DMS 273 (cell line): ENCODE measurements around the gene SYNE1.

Experiments
- DNase-seq: peaks from one replicate; lab custom pipeline; 2025; ENCODE audit not compliant: unreplicated experiment; lab: John Stamatoyannopoulos, UW

The SYNE1 gene

DNA sequence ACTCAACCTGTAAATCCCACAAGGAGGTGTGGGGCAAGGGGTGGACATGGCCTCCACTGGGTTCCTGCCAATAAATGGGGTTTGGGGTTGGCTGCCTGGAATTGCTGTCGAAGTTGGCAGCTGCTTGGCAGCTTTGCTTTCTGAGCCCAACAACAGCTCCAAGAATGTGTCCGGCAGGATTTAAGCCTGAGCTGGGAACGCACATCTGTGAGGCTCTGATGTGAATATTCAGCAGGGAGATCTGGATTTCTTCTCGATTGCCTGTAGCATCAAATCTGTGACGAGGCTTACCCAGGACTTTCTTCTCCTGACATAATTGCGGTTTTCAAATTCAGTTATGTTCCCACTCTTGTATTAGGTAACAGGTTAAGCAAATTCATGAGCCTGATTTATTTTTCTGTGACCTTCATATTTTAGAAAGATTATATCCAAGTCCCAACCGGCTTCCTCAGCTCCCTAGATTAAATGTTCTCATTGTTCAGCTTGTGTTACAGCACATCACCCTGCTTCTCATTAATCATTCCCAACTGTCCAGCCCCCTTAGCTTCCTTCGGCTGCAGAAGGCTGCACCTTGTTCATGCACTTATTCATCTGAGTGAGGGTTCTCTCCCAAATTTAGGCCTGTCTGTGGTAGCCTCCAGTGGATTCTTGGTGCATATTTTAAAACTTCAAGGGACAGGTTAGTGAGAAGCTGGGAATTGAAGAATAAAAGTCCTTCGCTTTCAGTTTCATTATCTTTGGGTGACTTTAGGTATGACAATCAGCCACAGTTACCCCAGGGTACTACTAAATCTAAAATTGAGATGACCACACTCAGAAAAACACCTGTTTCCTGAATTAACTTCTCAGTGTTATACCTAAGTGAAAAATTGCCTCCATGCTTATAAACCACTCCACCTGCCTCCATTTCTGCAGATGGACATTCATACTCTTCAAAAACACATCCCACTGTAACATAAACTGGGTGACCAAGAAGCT lies 519.7 kb downstream of the SYNE1 start:
- DNase-seq = no peak

DNA sequence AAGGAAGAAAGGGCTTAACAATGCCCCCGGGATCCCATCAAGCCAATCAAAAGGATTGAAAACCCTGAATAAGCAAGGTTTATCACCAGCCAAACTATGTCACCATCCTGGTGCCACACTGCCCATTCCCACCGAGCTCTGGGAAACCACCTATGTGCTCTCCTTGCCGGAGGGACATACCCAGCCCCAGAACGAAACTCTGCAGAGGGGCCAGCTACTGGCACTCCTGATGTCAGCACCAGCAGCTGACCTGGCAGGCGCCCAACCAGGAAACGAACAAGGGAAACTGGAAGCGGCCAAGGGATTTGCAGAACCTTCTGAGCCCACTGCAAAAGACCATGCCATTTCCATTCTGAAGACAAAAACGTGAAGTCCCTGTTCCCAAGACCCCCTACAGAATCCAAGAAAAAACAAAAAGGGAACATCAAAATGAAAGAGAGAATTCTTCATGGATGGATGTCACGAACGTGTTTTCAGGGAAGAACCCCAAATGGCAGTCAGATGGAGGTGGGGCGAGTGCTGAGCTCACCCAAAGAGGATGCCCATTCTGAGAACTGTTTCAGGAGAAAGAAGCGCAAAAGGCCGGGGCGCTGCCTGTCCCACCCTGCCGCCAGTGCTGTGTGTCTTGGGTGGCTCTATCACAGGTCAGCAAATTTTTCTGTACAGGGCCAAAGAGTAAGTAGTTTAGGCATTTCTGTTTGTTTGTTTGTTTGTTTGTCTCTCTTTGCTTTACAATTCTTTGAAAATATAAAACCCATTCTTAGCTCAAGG lies 524.5 kb downstream of the SYNE1 start:
- peak; percentile 24 for DNase-seq

DNA sequence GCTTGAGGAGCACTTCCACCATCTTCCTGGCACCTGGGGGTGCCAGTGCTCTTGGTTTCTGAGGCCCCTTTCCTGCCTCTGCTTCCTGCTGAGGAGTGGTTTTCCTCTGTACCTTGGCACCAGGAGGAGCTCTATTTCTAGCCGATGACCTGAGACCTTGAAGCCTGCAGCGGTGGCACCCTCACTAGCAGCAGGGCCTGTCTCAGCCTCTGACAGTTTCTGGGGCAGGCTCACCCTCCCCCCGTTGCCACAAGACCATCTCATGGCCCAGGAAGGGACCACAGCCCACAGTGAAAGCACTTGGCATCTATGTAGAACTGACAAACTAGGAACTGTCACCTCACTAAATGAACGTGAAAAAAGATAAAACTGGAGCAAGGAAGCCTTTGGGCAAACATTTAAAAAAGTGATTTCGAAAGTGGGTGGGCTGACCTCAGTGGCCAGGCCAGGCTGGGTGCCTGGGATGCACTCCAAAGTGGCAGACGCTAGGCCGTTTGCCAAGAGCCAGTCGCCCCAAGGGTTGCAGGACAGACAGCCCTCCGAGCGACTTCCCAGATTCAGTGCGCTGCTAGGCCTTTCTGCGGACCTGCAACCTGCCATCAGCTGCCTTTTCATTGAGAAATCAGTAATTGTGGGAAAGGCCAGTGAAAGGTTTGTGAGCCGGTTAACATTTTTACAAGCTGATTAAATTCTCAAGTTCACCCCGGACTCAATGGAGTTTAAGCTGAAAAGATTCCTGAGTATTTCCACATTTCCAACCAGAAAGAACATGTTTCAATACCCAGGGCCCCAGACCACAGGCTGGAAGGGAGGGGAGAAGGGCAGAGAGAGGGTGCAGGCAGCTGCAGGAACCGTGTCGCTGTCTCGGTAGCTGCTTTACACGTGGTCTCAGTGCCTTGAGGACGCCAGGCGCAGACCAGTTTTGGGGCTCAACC lies 526.0 kb downstream of the SYNE1 start:
- peak; percentile 66 for DNase-seq

DNA sequence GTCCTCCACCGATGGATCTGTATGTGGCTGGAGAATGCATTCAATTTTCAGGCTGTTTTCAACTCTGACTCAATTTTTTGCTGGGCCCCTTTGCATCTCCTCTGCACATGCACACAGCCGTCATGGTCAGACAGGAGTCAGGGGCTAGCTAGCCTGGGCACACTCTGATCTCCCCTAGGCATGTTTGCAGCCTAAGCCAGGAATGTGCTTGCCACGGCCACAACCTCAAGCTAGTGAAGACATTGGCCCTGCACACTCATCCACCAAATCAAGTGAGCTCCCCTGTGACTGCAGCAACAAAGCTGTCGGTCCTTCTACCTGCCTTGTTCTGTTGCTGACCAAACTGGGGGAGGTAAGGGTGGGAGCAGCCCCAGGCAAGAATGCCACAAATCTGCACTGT lies 529.2 kb downstream of the SYNE1 start:
- DNase-seq = no peak

DNA sequence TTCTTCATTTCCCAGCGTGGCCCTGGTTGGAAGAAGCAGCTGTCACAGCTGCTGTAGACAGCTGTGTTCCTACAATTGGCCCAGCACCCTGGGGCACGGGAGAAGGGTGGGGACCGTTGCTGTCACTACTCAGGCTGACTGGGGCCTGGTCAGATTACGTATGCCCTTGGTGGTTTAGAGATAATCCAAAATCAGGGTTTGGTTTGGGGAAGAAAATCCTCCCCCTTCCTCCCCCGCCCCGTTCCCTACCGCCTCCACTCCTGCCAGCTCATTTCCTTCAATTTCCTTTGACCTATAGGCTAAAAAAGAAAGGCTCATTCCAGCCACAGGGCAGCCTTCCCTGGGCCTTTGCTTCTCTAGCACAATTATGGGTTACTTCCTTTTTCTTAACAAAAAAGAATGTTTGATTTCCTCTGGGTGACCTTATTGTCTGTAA lies 537.0 kb downstream of the SYNE1 start:
- peak; percentile 61 for DNase-seq

DNA sequence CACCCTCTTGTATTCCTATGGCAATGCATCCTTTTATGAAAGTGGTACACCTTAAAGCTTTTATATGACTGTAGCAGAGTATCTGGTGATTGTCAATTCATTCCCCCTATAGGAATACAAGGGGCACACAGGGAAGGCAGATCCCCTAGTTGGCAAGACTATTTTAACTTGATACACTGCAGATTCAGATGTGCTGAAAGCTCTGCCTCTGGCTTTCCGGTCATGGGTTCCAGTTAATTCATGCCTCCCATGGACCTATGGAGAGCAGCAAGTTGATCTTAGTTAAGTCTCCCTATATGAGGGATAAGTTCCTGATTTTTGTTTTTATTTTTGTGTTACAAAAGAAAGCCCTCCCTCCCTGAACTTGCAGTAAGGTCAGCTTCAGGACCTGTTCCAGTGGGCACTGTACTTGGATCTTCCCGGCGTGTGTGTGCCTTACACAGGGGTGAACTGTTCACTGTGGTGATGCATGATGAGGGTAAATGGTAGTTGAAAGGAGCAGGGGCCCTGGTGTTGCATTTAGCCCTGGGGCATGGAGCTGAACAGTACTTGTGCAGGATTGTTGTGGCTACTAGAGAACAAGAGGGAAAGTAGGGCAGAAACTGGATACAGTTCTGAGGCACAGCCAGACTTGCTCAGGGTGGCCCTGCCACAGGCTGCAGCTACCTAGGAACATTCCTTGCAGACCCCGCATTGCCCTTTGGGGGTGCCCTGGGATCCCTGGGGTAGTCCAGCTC lies 537.5 kb downstream of the SYNE1 start:
- DNase-seq = no peak

DNA sequence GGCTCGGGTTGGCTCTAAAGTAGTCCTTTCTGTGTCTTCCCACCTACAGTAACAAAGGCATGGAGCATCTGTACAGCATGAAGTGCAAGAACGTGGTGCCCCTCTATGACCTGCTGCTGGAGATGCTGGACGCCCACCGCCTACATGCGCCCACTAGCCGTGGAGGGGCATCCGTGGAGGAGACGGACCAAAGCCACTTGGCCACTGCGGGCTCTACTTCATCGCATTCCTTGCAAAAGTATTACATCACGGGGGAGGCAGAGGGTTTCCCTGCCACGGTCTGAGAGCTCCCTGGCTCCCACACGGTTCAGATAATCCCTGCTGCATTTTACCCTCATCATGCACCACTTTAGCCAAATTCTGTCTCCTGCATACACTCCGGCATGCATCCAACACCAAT lies 538.5 kb downstream of the SYNE1 start:
- no peak for DNase-seq

DNA sequence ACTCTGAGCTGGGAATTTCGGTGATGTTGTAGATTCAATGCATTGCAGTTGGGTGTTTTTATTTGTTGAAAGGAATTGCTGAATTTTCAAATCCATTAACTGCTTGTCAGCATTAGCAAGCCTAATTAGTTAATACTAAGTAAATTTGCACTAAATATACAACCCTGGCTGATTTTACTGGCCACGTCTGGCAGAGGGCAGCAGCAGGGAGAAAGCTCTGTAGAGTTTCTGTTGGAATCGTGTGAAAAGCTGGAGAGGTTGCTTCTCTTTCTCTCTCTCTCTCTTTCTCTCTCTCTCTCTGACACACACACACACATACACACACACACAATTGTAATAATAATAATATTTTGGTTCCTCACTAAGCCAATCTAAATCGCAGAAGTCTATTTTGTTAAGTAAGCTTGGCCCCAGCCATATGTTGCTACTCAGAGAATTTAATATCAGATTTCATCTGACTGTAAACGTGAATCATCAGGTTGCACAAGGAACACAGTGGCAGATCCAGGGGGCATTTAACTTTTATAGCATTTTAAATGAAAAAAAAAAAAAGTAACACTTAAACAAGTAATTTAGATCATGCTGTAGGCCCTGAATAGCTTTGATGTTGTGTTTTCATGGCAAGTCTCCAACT lies 540.2 kb downstream of the SYNE1 start:
- DNase-seq = peak; percentile 79

DNA sequence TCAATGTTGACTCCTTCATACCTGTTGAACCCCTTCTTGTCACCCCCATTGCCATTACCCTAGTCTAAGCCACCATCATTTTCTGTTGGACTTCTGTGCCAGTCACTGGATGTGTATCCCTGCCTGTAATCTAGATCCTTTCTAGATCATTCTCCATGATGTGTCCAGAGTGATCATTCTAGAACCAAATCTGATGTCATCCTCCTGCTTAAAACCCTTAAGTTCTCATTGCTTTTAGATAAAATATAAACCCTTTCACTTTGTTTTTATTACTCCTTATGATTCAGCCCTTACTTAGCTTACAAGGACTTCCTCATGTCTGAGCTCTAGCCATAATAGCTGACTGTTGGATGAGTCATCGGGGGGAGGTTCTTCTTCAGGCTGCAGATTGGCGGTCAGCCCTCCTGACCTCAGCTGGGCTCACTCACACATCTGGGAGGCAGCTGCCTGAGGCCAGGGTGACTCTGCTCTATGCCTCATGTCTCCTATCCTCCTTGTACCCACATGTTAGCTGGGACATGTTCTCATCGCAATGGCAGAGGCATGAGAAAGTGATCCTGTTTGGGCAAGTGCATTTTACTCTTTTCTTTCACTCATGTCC lies 542.1 kb downstream of the SYNE1 start:
- peak; percentile 34 for DNase-seq

DNA sequence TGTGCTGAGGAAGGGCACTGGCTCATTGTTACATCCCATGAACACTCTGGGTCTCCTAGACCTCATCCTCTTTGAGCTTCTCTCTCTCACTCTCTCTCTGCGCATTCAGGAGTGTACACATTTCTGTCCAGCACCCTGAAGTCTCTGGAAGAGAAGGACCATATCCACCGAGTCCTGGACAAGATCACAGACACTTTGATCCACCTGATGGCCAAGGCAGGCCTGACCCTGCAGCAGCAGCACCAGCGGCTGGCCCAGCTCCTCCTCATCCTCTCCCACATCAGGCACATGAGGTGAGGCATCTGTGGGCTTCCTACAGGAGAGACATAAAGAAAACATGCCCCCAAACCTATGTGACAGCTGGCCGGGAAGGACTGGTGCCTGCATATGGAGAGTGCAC lies 542.9 kb downstream of the SYNE1 start:
- no peak for DNase-seq

DNA sequence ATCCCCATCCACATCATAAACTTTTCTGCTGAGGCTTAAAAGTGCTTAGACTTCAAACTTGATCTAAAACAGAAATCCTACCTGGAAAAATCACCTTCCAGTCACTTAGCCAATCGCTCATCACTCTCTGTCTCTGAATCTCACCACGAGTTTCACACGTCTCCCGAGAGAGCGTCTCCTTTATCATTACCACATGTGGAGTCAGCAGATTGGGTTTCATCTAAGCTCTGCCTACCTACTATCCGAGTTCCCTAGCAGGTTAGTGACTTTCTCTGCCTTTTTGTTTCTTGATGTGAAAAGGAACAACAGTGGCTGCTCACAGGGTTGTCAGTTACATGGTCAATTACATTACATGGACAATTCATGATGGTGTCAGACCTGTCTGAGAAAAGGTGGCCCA lies 543.5 kb downstream of the SYNE1 start:
- DNase-seq = no peak

DNA sequence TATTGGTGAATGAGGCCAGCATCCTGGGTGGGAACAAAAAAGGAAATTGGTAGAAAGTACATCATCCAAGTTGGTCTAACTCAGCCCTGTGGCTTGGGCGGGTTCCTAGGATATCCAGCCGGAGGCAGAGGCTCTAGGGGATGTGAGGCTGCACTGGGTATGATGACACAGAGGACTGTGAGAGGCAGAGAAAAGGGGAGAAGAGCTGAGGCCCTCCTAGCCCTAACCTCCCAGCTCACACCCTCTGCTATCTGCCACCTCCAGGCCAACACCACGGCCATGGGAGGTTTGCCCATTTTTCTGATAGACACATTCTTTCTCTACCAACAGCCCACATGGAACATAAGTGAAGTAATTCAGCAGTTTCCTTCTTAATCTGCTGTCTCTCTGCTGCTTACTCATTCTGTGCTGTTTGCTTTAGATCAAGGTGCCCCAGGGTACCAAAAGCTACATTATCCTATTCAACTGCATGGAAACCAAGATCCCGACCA lies 545.3 kb downstream of the SYNE1 start:
- DNase-seq = no peak

DNA sequence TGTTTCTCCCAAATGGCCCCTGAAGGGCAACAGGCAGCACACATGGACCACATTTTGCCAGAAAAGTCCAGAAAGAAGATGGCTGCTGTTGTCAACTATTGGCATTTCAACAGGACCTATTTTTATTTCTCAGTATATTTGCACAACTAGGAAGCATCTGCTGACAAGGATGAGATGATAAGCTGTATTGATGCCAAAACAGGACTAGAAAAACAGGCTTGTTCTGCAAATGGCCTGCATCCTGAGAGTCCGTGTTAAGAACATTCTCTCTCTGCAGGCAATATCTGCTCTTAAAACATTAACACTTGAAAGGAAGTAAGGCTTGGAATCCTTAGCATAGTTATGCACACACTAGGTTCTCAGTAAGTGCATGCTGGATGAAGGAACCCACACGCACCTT lies 546.0 kb downstream of the SYNE1 start:
- no peak for DNase-seq

DNA sequence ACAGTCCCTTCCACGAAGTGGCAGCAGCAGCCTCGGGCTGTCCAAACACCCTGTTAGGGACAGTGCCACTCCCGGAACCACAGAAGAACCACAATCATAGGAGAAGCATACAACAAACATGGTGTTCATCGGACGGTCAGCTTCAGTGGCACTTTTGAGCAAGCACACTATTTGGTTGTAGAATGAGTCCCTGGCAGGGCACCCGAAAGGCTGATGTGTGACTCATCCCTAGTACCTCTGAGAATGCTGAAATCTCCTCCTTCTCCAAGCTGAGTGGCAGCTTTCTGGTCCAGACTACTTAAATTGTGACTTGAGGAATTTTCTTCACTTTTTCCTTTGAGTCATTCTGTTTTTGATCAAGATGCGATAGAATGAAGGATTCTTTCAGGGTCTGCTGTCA lies 547.2 kb downstream of the SYNE1 start:
- DNase-seq = no peak

DNA sequence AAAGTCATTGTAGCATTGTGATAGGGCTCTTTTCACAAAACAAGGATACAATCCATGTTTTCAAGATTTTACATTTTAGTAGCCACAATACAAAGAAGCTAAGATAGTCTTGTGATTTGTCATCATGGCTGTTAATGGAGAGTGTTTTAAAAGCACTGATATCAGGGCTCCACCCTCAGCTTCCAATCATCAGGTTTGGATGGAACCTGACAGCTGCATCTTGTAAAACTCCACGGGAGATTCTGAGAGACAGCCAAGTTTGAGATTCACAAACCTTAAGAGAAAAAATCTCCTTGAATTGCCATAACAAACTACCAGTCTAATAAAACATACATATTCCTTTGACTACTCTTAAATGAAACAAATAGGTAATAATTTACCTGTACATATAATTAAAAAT lies 549.5 kb downstream of the SYNE1 start:
- no peak for DNase-seq

DNA sequence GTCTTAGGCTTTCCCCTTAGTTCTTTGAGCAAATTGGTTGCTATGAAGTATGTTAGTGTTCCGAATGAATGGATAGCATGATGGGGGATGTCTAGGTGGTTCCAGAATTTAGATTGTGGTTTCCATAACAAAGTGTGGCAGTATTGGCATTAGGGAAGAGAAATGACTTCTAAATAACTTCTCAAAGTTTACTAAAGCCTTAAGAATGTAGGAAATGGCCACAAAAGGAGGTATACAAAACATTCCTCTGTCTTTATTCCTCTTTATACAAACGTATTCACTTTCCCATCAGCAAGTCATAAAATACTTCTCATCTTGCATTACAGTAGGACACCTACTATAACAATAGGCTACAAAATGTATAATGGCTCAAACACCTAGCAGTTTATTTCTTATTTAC lies 550.1 kb downstream of the SYNE1 start:
- no peak for DNase-seq

DNA sequence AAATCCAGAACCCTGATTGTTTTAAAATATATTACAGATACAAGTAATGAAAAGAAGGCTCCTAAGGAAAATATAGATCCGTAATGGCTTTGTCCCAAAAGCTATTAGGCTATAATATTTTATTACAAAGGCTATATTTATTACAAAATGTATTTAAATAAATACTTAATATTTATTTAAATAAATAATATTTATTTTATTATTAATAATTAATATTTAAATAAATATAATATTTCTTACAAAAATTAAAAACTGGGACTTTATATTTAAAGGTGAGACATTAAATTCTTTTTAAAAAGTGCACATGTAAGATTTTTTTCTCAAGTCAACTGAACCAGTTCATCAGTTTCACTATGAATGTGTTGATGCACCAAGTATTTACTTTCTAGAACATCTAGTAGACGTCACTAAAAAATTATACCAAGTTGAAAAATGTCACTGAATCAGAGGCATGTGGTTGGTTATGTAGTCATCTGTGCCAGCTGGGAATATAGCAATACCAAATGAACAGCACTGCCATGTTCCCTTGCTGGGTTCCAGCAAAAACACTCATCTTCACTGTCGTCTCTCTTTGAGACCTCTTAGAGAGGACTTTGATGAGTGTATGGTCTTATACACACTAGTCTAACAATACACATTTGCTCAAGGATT lies 550.8 kb downstream of the SYNE1 start:
- no peak for DNase-seq

DNA sequence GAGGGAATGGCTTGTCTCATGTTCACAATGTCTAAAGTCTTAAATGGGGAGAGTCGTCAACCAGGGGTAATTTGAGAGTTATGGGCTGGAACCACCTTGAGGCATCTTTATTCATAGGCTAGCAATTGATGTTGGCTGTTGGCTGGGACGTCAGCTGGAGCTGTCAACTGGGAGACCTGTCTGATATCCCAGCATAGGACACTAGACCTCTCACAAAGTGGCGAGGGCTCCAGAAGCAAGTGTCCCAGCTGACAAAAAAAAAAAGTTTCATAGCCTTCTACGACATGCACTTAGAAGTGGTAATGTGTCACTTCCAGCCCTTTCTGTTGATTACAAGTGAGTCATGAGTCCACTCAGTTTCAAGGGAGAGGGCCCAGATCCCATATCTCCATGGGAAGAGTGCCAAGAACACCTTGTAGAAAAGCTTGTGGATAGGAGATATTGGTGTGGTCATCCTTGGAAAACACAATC lies 551.7 kb downstream of the SYNE1 start:
- DNase-seq = no peak

DNA sequence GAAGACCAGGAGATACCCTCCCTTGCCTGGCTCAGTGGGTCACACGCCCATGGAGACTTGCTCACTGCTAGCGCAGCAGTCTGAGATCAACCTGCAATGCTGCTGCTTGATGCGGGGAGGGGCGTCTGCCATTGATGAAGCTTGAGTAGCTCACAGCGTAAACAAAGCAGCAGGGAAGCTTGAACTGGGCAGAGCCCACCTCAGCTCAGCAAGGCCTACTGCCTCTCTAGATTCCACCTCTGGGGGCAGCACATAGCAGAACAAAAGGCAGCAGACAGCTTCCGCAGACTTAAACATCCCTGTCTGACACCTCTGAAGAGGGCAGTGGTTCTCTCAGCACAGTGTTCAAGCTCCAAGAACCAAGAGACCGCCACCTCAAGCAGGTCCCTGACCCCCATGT lies 558.4 kb downstream of the SYNE1 start:
- DNase-seq = no peak
